Pancreas (tissue), 10 donors: Measurements from ENCODE around the gene RMND5A. TPM values are rescaled to one million over a fixed set of nuclear protein-coding genes. Genes with fewer than 3 reads are reported as not detected.
"Not testable (repeated sequence)": the region's sequence is repeated elsewhere in the genome, so short reads cannot be mapped to it uniquely, and the experiment has no call there.

Experiments used
- ATAC-seq, 4 donors: fragments of 200-7000 bp; cut with Tn5 transposase; one replicate each; pipeline versions ENCODE4 v1.8.0 to v1.9.1; 2020; ENCODE audit warnings: mild to moderate bottlenecking in 4 of 4, moderate library complexity in 4 of 4
- DNase-seq, 6 donors: peaks; one replicate each; pipeline ENCODE4 v3.0.0-alpha.2; 2020
- FAIRE-seq: peaks from 2 replicates; lab custom pipeline; 2012; peaks lifted over from hg19 to GRCh38; lab: Jason Lieb, UNC
- H3K27ac ChIP-seq, 4 donors: fragments of 200-600 bp; sonication (generic); 1 replicate in 3 of 4; 2 replicates in 1 of 4; pipeline versions ENCODE4 v1.5.0 to v1.8.0; 2020
- H3K27me3 ChIP-seq, 4 donors: fragments of 200-600 bp; one replicate each; pipeline ENCODE4 v1.8.0; 2021
- H3K36me3 ChIP-seq, 3 donors: fragments of 200-600 bp; sonication (generic) in 1 of 3; one replicate each; pipeline versions ENCODE4 v1.5.0 to v1.8.0; 2020 to 2021
- H3K4me1 ChIP-seq, 3 donors: fragments of 200-600 bp; one replicate each; pipeline ENCODE4 v1.8.0; 2021
- H3K4me3 ChIP-seq, 4 donors: fragments of 200-600 bp; sonication (generic) in 2 of 4; one replicate each; pipeline versions ENCODE4 v1.5.0 to v1.8.0; 2020 to 2021
- H3K9me3 ChIP-seq, 4 donors: fragments of 200-600 bp; one replicate each; pipeline ENCODE4 v1.8.0; 2021
- WGBS, 2 donors: extraction: QIAGEN DNeasy Blood & Tissue Kit; methylation state at CpG; one replicate each; pipeline ENCODE4 v1.1.7; 2013; 5-methylcytosine and 5-hydroxymethylcytosine counted together
- intact Hi-C, 3 donors: fragments of 100-400 bp; cut with DNase I; formaldehyde crosslinking; loops; one replicate each; pipeline versions ENCODE4 v1.11.1 to v1.14.2; 2022
- polyA plus RNA-seq, 2 donors: library from polyadenylated mRNA; stranded (reverse); fragments of 200-250 nt; gene quantifications; one replicate each; pipeline ENCODE4 v1.2.3, GENCODE V29; 2013
- total RNA-seq, 6 donors: library from RNA; stranded (reverse); fragmentation: NEBNext Ultra II Directional in 4 of 6; extraction: Animal tissue kit (Norgen Biotek cat#: 25700) in 4 of 6; gene quantifications; one replicate each; pipeline versions ENCODE4 v1.2.1 to v1.2.4, GENCODE V29; 2021 to 2023
- donor health status: healthy with polysubstance abuse.
- donor health status: DM: no; HTN: no; CAD: no; lungs with moderate emphysema.
- donor health status: DM: no; HTN: no; CAD: no.
- donor health status: control.
- donor health status: control.
- donor health status: Bipolar disorder and iron deficiency.
- donor health status: DM: yes; HTN: yes; CAD: no.
- donor health status: DM: no; HTN: no; CAD: no.
- donor health status: DM: no; HTN: no; CAD: no.
- donor health status: DM: yes; HTN: yes; CAD: no.

The RMND5A gene
- total and polyA plus RNA-seq, 8 donors: 5.1 to 19.4 (median 13.1) TPM

DNA sequence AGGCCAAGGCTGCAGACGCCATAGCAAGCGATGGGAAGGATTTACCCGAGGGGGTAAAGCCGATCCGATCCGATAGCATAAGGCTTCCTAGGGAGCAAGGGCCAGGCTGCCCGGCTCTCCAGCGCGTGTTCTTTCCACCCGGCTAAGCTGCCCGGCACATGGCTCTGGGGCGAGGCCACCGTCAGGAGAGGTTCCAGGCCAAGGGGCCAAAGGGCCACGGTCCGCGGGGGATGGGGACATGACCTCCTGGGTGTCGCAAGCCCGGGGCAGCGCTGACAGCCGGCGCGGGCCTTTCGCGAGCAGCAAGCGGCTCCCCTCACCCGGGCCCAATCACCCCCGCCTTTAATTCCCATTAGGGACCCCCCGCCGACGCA, 841 bp upstream of the RMND5A start:
- FAIRE-seq, H3K9me3 ChIP-seq, H3K27me3 ChIP-seq, H3K4me1 ChIP-seq, intact Hi-C loops, DNase-seq, H3K36me3 ChIP-seq: not testable (repeated sequence)
- H3K4me3 ChIP-seq: peak overlapping the region in 3 of 4 donors; percentile 8 to 64 (median 63)
- ATAC-seq: peak; percentile 41 to 63 (median 50)
- peak overlapping the region; percentile 83 to 92 (median 88) for H3K27ac ChIP-seq
- WGBS, 2 donors: no CpG with 5 or more reads among the region's 30 CpGs

DNA sequence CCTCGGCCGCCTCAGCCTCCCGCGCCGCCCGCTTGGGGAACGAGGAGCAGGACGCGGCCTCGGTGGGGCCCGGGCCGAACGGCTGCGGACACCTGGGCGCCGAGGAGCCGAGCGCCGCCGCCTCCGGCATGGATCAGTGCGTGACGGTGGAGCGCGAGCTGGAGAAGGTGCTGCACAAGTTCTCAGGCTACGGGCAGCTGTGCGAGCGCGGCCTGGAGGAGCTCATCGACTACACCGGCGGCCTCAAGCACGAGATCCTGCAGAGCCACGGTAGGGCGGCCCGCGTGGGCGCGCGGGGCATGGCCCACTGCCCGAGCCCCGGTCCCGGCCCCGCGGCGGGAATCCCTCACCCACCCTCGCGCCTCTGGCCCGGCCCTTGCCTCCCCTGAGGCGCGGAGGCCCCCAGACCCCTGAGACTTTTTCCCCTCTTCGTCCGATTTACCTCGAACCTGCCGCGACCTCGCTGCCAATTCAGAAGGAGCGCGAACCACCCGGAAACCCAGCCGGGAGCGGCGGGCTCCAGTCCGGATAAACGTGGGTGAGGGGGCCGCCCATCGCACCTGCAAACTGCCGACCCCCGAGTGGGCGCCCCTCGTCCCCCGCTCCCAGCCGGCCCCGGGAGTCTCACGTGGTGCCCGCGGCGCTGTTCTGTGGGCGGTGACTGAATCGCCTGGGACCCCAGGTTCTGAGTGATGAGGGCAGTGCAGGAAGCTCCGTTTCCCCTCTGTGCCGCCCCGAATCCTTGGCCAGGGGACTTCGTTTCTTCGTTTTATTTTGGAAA, 639 bp downstream of the RMND5A start:
- DNase-seq (peak; percentile 45 to 83 (median 63)), ATAC-seq (peak in 3 of 4 donors; percentile 4 to 36 (median 8))
- H3K4me1 ChIP-seq, intact Hi-C loops, H3K27me3 ChIP-seq, FAIRE-seq, H3K9me3 ChIP-seq, H3K36me3 ChIP-seq: not testable (repeated sequence)
- H3K27ac ChIP-seq: peak overlapping the region; percentile 83 to 92 (median 88)
- H3K4me3 ChIP-seq: peak overlapping the region; percentile 35 to 64 (median 52)
- WGBS, 2 donors: 0 to 1% methylated on average over 26 to 81 of the region's 85 CpGs

GRCh38 chr2:86725706-86726105, 5.6 kb downstream of the RMND5A start:
- H3K27ac ChIP-seq, H3K4me3 ChIP-seq, FAIRE-seq, intact Hi-C loops, ATAC-seq, H3K9me3 ChIP-seq, H3K36me3 ChIP-seq, H3K4me1 ChIP-seq, DNase-seq, H3K27me3 ChIP-seq: not testable (repeated sequence)
- WGBS, 2 donors: no CpG with 5 or more reads among the region's 2 CpGs

DNA sequence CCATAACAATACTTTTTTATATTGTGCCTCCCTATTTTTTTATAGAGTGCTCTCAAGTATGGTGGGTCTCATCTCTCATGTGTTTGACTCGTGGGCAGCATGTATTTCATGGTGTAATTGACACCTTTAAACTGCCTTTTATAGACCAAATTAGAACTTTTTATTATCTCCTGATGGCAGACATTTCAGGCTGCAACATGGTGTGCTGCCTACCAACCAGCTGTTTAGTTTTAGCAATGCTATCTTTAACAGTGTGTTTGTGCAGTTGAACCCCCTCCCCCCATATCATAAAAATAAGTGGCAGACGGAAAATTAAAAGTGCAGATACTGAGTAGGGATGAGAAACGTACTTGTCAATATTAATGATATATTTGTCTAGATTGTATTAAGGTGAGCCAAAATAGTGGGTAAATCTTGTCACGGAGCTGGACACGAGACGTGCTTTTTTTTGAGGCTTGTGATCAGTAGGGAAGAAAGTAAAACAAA, 12.0 kb downstream of the RMND5A start:
- FAIRE-seq, H3K4me1 ChIP-seq, H3K36me3 ChIP-seq, H3K4me3 ChIP-seq, H3K27ac ChIP-seq, intact Hi-C loops, H3K9me3 ChIP-seq, H3K27me3 ChIP-seq, DNase-seq: not testable (repeated sequence)
- 46 to 60% methylated on average over 2 of the region's 6 CpGs for WGBS, 2 donors
- peak in 1 of 4 donors; percentile 15 for ATAC-seq

GRCh38 chr2:86732837-86733236, 12.7 kb downstream of the RMND5A start:
- not testable (repeated sequence) for FAIRE-seq, ATAC-seq

DNA sequence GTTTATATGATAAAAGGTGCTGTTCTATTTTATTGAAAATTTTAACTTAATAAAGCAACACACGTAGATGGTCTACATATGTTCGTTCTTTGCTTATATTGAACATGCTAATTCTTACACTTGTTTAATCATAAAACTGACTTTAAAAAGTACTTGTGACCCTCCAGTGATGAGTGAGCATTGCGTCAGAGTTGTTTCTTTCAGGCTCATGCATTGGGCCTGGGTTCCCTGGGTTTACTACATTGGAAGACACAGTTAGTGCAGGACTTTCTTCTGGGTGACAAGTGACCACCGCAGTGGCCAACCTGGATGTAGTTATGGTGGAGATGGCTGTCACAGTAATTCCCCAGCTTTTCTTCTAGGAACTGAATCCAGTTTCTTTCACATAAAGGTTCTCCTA, 13.4 kb downstream of the RMND5A start:
- FAIRE-seq, H3K4me3 ChIP-seq, H3K27me3 ChIP-seq, H3K27ac ChIP-seq, DNase-seq, H3K36me3 ChIP-seq, H3K9me3 ChIP-seq, ATAC-seq, intact Hi-C loops, H3K4me1 ChIP-seq: not testable (repeated sequence)
- 90 to 100% methylated on average over 1 of the region's 4 CpGs for WGBS, 2 donors

More at GRCh38 chr2:86732837-86733236, 12.7 kb downstream of the RMND5A start:
- H3K4me1 ChIP-seq, intact Hi-C loops, H3K4me3 ChIP-seq, H3K36me3 ChIP-seq, H3K27ac ChIP-seq, H3K9me3 ChIP-seq, H3K27me3 ChIP-seq, DNase-seq: not testable (repeated sequence)

DNA sequence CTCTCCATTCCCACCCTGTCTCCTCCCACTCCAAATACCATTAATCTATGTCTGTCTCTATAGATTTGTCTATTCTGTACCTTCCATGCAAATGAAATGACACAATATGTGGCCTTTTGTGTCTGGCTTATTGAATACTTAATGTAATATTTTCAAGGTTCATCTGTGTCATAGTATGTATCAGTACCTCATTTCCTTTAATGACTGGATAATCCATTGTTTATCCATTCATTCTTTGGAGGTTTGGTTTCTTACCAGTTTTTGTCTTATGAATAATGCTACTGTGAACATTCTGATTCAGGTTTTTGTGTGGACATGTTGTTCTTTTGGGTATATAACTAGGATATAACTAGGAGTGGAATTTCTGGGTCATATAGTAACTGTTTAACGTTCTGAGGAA, 14.8 kb downstream of the RMND5A start:
- ATAC-seq: not testable (repeated sequence)
- peak; percentile 26 for FAIRE-seq

GRCh38 chr2:86739485-86739884, 19.4 kb downstream of the RMND5A start:
- H3K4me1 ChIP-seq, H3K36me3 ChIP-seq, H3K4me3 ChIP-seq, H3K9me3 ChIP-seq, H3K27ac ChIP-seq, DNase-seq, H3K27me3 ChIP-seq, FAIRE-seq, intact Hi-C loops: not testable (repeated sequence)
- peak in 2 of 4 donors; percentile 16 to 59 for ATAC-seq

More for the DNA sequence above, 14.8 kb downstream of the RMND5A start:
- H3K27ac ChIP-seq, H3K9me3 ChIP-seq, H3K4me3 ChIP-seq, H3K27me3 ChIP-seq, intact Hi-C loops, DNase-seq, H3K4me1 ChIP-seq, H3K36me3 ChIP-seq: not testable (repeated sequence)
- no CpG with 5 or more reads among the region's 1 CpG for WGBS, 2 donors

- no CpG with 5 or more reads among the region's 11 CpGs for WGBS, 2 donors
- FAIRE-seq, H3K36me3 ChIP-seq, H3K27ac ChIP-seq, H3K27me3 ChIP-seq, DNase-seq, H3K9me3 ChIP-seq, intact Hi-C loops, H3K4me1 ChIP-seq, H3K4me3 ChIP-seq: not testable (repeated sequence)
- peak in 1 of 4 donors; percentile 25 for ATAC-seq
These were observed 19.8 kb downstream of the RMND5A start for GRCh38 chr2:86739889-86740288.

DNA sequence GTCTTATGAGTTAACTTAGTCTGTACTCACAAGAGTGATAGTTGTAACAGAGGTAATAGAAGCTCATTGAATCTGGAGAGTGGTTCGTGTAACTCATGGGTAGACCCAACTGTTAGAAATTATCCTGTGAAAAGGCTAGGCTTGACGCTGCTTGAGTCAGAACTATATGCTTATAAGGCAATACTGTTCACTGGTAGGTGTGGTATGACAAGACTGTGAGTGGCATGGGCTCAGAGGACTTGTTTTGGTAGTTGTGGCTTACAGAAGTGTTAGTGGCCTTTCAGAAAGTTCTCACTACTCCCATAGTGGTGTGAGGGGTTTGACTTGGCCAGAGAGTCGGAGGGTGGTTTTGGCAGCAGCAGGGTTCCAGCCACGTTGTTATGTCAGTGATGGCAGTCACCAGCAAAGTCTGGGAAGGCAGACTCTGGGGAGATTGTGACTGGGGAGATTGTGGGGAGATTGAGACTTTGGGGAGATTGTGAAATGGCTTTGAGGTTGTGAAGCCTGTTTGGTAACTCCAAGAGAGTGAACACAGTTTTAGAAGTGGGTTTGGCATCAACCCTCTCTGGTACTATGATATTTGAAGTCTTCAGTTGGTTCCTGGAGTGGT, 21.9 kb downstream of the RMND5A start:
- H3K27me3 ChIP-seq, DNase-seq, H3K27ac ChIP-seq, FAIRE-seq, H3K4me1 ChIP-seq, intact Hi-C loops, H3K9me3 ChIP-seq, H3K4me3 ChIP-seq, ATAC-seq, H3K36me3 ChIP-seq: not testable (repeated sequence)
- 80% methylated on average over 1 of the region's 4 CpGs; no CpG with 5 or more reads in 1 of the 2 donors for whole genome bisulfite sequencing, 2 donors
